ENCODE data around the gene SCEL.
"Not testable (repeated sequence)": the region's sequence is repeated elsewhere in the genome, so short reads cannot be mapped to it uniquely, and the experiment has no call there.

DNA sequence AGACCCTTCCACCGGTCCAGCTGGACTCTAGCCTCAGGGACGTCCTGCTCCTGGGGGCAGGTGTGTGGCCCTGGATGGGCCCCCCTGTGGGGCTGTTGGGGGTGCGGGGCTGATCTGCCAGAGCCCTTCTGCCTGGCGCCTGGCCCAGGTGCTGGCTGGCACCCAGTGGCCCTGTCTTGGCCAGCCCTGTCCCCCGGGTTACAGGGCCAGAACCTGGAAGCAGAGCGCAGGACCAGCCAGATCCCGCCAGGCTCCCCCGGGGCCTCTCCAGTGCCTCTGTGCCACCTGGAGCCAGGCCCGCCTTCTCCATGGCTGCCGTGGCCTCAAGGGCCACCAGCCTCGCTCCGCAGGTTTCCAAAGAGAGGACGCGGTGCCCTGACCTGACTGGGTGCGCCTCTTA lies 127.3 kb downstream of the SCEL start:
- not testable (repeated sequence) for TF ChIP-seq POLR2AphosphoS5 (IDR thresholded peaks at IDR 0.05; ENCODE audit: low read depth); GABPA (IDR thresholded peaks at IDR 0.05; ENCODE audit: low read depth); SPI1 (IDR thresholded peaks at IDR 0.05; ENCODE audit: borderline replicate concordance, low read depth)
- TF ChIP-seq, protein P1, sequence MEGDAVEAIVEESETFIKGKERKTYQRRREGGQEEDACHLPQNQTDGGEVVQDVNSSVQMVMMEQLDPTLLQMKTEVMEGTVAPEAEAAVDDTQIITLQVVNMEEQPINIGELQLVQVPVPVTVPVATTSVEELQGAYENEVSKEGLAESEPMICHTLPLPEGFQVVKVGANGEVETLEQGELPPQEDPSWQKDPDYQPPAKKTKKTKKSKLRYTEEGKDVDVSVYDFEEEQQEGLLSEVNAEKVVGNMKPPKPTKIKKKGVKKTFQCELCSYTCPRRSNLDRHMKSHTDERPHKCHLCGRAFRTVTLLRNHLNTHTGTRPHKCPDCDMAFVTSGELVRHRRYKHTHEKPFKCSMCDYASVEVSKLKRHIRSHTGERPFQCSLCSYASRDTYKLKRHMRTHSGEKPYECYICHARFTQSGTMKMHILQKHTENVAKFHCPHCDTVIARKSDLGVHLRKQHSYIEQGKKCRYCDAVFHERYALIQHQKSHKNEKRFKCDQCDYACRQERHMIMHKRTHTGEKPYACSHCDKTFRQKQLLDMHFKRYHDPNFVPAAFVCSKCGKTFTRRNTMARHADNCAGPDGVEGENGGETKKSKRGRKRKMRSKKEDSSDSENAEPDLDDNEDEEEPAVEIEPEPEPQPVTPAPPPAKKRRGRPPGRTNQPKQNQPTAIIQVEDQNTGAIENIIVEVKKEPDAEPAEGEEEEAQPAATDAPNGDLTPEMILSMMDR (IDR thresholded peaks at IDR 0.05; ENCODE audit: insufficient read depth, low read length), result not testable (repeated sequence)
- TF ChIP-seq, protein P2, sequence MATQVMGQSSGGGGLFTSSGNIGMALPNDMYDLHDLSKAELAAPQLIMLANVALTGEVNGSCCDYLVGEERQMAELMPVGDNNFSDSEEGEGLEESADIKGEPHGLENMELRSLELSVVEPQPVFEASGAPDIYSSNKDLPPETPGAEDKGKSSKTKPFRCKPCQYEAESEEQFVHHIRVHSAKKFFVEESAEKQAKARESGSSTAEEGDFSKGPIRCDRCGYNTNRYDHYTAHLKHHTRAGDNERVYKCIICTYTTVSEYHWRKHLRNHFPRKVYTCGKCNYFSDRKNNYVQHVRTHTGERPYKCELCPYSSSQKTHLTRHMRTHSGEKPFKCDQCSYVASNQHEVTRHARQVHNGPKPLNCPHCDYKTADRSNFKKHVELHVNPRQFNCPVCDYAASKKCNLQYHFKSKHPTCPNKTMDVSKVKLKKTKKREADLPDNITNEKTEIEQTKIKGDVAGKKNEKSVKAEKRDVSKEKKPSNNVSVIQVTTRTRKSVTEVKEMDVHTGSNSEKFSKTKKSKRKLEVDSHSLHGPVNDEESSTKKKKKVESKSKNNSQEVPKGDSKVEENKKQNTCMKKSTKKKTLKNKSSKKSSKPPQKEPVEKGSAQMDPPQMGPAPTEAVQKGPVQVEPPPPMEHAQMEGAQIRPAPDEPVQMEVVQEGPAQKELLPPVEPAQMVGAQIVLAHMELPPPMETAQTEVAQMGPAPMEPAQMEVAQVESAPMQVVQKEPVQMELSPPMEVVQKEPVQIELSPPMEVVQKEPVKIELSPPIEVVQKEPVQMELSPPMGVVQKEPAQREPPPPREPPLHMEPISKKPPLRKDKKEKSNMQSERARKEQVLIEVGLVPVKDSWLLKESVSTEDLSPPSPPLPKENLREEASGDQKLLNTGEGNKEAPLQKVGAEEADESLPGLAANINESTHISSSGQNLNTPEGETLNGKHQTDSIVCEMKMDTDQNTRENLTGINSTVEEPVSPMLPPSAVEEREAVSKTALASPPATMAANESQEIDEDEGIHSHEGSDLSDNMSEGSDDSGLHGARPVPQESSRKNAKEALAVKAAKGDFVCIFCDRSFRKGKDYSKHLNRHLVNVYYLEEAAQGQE (IDR thresholded peaks at IDR 0.05; ENCODE audit: insufficient replicate concordance, low read depth), result not testable (repeated sequence)
